CD4-positive, alpha-beta T cell (primary cell): ENCODE results near the gene CTR9. TPM values are rescaled to one million over a fixed set of nuclear protein-coding genes. Genes with fewer than 3 reads are reported as not detected.

Experiments used
- ATAC-seq: fragments of 200-7000 bp; cut with Tn5 transposase; one replicate; pipeline ENCODE4 v1.10.0; 2022; ENCODE audit warnings: mild to moderate bottlenecking; ENCODE audit not compliant: poor library complexity
- CTCF ChIA-PET: fragments of 350-600 bp; sonication (Branson Sonifier 250); formaldehyde crosslinking; loops from one replicate; lab custom pipeline; 2021; ENCODE audit warnings: antibody characterized with exemption, inconsistent platforms; lab: Charles Lee
- POLR2A ChIA-PET: fragments of 350-600 bp; sonication (Branson Sonifier 250); formaldehyde crosslinking; loops from one replicate; lab custom pipeline; 2021; ENCODE audit warnings: antibody characterized with exemption, inconsistent platforms; lab: Charles Lee
- DNase-seq, 14 experiments: peaks; one replicate each; pipeline ENCODE4 v3.0.0-alpha.2; 2013 to 2020; ENCODE audit warnings: mixed read lengths in 2 of 14
- H3K27ac ChIP-seq, 2 donors: one replicate each; pipeline versions ENCODE4 v1.5.1 to v1.7.0; 2013; ENCODE audit warnings: low read length in 2 of 2, low read depth in 1 of 2, mild to moderate bottlenecking in 1 of 2
- H3K27me3 ChIP-seq, 2 experiments: 1 replicate in 1 of 2; 2 replicates in 1 of 2; pipeline versions ENCODE4 v1.6.1 to v1.7.0; 2013; ENCODE audit warnings: low read length in 2 of 2, control low read depth in 1 of 2, mild to moderate bottlenecking in 1 of 2, moderate library complexity in 1 of 2; ENCODE audit not compliant: insufficient read depth in 2 of 2, control insufficient read depth in 1 of 2
- H3K36me3 ChIP-seq: one replicate; pipeline ENCODE4 v1.6.1; 2013; ENCODE audit warnings: low read length, control low read depth; ENCODE audit not compliant: insufficient read depth
- H3K4me1 ChIP-seq: one replicate; pipeline ENCODE4 v1.6.1; 2013; ENCODE audit warnings: low read length, control low read depth; ENCODE audit not compliant: insufficient read depth
- H3K4me3 ChIP-seq: one replicate; pipeline ENCODE4 v1.5.1; 2013; ENCODE audit warnings: mild to moderate bottlenecking, low read length, moderate library complexity
- H3K9me3 ChIP-seq, 2 experiments: 1 replicate in 1 of 2; 2 replicates in 1 of 2; pipeline versions ENCODE4 v1.6.1 to v1.7.0; 2013; ENCODE audit warnings: low read length in 2 of 2, mild to moderate bottlenecking in 2 of 2, control low read depth in 1 of 2, moderate library complexity in 1 of 2; ENCODE audit not compliant: control insufficient read depth in 1 of 2, insufficient read depth in 1 of 2
- H3K27ac Mint-ChIP-seq: one replicate; pipeline ENCODE4 v1.8.0; 2020; ENCODE audit warnings: mixed read lengths
- H3K27me3 Mint-ChIP-seq: one replicate; pipeline ENCODE4 v1.8.0; 2021; ENCODE audit warnings: mixed read lengths
- H3K36me3 Mint-ChIP-seq: one replicate; pipeline ENCODE4 v1.8.0; 2021; ENCODE audit warnings: low read depth, mixed read lengths
- H3K4me1 Mint-ChIP-seq: one replicate; pipeline ENCODE4 v1.8.0; 2021; ENCODE audit warnings: low read depth, mixed read lengths
- H3K4me3 Mint-ChIP-seq: one replicate; pipeline ENCODE4 v1.8.0; 2020; ENCODE audit warnings: mild to moderate bottlenecking, mixed read lengths
- H3K9me3 Mint-ChIP-seq: one replicate; pipeline ENCODE4 v1.8.0; 2020; ENCODE audit warnings: mixed read lengths
- CTCF ChIP-seq: fragments of 200-600 bp; IDR thresholded peaks from one replicate; pipeline ENCODE4 v1.8.0; 2022; ENCODE audit warnings: antibody characterized with exemption, mild to moderate bottlenecking
- intact Hi-C, 2 experiments: fragments of 100-400 bp; cut with DNase I in 1 of 2; cut with micrococcal nuclease in 1 of 2; formaldehyde crosslinking; loops; one replicate each; pipeline versions ENCODE4 v1.15.1 to v1.9.0; 2023 to 2025; cut with DNase I, micrococcal nuclease
- total RNA-seq, 174 experiments: library from RNA in 2 of 174; stranded (reverse) in 2 of 174; gene quantifications; one replicate each; pipeline ENCODE4 v1.2.3 and lab custom pipeline; 2021 to 2026

The CTR9 gene
- total RNA-seq, 2 experiments from 2014 or later: 34.0 to 34.7 TPM

DNA sequence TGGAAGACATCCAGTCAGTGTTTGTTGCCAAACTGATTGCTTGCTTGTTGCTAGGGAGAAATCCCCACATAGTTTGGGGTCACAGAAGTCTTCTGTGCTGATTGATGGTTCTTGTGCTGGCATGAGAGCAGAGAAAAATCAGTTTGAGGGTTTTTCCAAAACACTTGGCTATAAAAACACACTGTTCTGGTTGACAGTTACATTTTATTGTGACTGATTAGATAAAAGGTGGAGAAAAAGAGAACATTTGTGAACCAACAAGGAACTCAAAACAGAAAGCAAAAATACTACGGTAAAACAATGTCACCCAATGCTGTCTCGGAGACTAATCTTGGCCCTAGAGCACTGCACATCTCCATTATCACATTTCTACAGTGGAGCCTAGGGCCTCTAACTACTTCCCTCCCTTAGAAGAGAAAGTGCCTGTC lies 72.1 kb downstream of the CTR9 start:
- Histone ChIP-seq H3K27ac (no peak overlapping the region), H3K4me3 (no peak overlapping the region), H3K36me3 (peaks cover 3% of the 10 kb centered on the region), H3K4me1 (no peaks in the 10 kb centered on the region), H3K9me3 (no peaks in the 10 kb centered on the region), H3K27me3 (no peaks in the 10 kb centered on the region)
- Mint-ChIP-seq H3K27ac (no peak overlapping the region), H3K9me3 (no peaks in the 10 kb centered on the region), H3K36me3 (peaks cover 11% of the 10 kb centered on the region), H3K27me3 (no peaks in the 10 kb centered on the region), H3K4me3 (no peak overlapping the region), H3K4me1 (peaks cover 7% of the 10 kb centered on the region)
- POLR2A ChIA-PET: no interaction called here
- DNase-seq (no peak), ATAC-seq (no peak)
- TF ChIP-seq CTCF: no peak
- intact Hi-C loops: no loop called here
- CTCF ChIA-PET: no interaction called here

GRCh38 chr11:10824888-10825287 lies 73.8 kb downstream of the CTR9 start:
- CTCF ChIA-PET: no interaction called here
- no peak overlapping the region for H3K4me3 ChIP-seq

GRCh38 chr11:10828402-10828801 lies 77.4 kb downstream of the CTR9 start:
- H3K9me3 Mint-ChIP-seq: no peaks in the 10 kb centered on the region
- no peaks in the 10 kb centered on the region for H3K9me3 ChIP-seq
- ATAC-seq (no peak), DNase-seq (no peak)
- peaks cover 7% of the 10 kb centered on the region for H3K4me1 Mint-ChIP-seq
- no peak overlapping the region for H3K27ac Mint-ChIP-seq
- POLR2A ChIA-PET: interaction anchor here (1.2 kb wide), 1 partner anchor 20 kb away, joined by 5 read pairs; the partner anchor contains the start of gene EIF4G2
- H3K36me3 Mint-ChIP-seq: peaks cover 6% of the 10 kb centered on the region
- CTCF ChIA-PET: no interaction called here
- H3K36me3 ChIP-seq: peaks cover 3% of the 10 kb centered on the region
- no peaks in the 10 kb centered on the region for H3K27me3 Mint-ChIP-seq
- intact Hi-C loops: no loop called here
- TF ChIP-seq CTCF: no peak
- no peak overlapping the region for H3K4me3 Mint-ChIP-seq
- no peaks in the 10 kb centered on the region for H3K27me3 ChIP-seq
- H3K27ac ChIP-seq: no peak overlapping the region
- no peak overlapping the region for H3K4me3 ChIP-seq
- H3K4me1 ChIP-seq: no peaks in the 10 kb centered on the region

More at GRCh38 chr11:10824888-10825287, 73.8 kb downstream of the CTR9 start:
- H3K27ac Mint-ChIP-seq: no peak overlapping the region
- no peak for DNase-seq
- ATAC-seq: no peak
- intact Hi-C loops: no loop called here
- POLR2A ChIA-PET: interaction anchor here (0.6 to 1.3 kb wide), 3 partner anchors 16 to 72 kb away, joined by 3 to 17 read pairs (median 3); partner anchors contain the start of genes EIF4G2 and ZBED5
- Histone ChIP-seq H3K4me1 (no peaks in the 10 kb centered on the region), H3K36me3 (peaks cover 3% of the 10 kb centered on the region), H3K9me3 (no peaks in the 10 kb centered on the region), H3K27ac (no peak overlapping the region), H3K27me3 (no peaks in the 10 kb centered on the region)
- no peak for TF ChIP-seq CTCF
- no peaks in the 10 kb centered on the region for H3K27me3 Mint-ChIP-seq
- H3K9me3 Mint-ChIP-seq: no peaks in the 10 kb centered on the region
- H3K4me1 Mint-ChIP-seq: peaks cover 7% of the 10 kb centered on the region
- no peak overlapping the region for H3K4me3 Mint-ChIP-seq
- H3K36me3 Mint-ChIP-seq: peaks cover 11% of the 10 kb centered on the region
